ENCODE results near the gene TF.
"Not testable (repeated sequence)": the region's sequence is repeated elsewhere in the genome, so short reads cannot be mapped to it uniquely, and the experiment has no call there.

TF gene

DNA sequence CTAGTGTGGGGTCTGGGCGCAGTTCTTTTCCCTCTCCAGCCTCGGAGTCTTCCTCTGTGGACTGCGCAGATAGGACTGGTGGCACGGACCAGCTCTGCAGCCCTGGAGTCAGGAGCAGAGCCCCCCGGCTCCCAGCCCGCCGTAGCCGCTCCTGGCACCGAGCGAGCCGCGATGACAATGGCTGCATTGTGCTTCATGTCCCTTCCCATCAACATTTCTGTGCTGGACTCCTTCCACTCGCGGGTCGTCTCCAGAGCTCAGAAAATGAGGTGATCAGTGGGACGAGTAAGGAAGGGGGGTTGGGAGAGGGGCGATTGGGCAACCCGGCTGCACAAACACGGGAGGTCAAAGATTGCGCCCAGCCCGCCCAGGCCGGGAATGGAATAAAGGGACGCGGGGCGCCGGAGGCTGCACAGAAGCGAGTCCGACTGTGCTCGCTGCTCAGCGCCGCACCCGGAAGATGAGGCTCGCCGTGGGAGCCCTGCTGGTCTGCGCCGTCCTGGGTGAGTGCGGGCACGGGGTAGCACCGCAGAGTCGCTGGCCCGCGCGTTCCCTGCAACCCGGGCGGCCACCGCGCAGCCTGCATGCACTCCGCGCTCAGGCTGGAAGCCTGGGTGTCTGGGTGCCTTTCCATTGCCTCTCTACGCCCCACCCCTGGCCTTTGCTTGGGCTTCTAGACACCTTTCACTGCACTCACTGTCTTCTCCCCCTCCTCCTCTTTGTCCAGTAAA is at the start of gene TF:
TF (plus strand) TSS at position 413 of the 731 bp plus-strand sequence; CDS start at position 461, 48 bp downstream.
- no peak for DNase-seq (ENCODE audit: low read depth)

DNA sequence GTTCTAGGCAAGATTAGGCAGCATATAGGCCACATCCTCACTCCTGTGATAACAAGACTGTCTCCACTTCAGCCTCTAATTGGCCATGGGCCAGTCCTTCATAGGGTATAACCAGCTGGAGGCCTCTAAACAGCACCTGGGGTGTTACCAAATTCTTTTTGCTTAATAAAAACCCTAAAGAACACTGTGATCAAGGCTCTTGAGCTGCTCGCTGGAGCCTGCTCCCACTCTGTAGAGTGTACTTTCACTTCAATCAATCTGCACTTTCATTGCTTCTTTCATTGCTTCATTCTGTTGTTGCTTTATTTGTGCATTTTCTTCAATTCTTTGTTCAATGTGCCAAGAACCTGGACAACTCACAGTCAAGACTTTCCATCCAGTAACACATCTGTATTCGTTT is 48.2 kb upstream of the TF start:
- DNase-seq (ENCODE audit: low read depth) = no peak

DNA sequence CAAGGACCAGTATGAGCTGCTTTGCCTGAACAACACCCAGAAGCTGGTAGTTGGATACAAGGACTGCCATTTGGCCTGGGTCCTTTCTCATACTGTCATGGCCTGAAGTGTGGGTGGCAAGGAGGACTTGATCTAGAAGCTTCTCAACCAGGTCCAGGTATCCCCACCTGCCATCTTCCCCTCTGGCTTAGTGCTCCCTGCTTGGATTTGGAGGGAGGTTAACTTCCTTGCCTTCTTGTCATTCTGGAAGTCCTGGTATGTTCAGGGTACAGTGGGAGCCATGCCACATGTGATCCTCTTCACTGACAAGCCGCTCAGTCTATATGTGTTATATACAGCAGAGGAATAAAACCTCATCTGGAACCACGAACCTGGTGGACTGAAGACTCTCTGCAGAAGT is 46.7 kb upstream of the TF start:
- no peak for DNase-seq (ENCODE audit: low read depth)

DNA sequence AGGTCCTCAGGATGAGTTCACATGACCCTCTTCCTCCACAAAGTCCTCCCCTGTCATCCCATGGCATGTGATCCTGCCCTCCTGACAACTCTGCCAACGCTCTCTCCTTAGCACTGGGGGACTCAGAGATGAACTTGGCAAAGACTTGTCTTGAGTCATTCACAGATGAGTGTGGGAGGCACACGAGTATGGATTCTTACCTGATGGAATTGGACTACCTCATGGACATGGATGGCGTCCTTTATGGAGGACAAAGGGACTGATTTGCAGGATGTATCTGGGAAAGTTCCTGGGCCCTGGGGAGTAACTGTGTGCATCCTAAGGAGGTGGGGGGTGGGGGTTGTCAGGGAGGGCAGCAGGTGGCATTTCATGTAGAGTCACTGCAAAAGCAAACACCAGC is 46.3 kb upstream of the TF start:
- no peak for DNase-seq (ENCODE audit: low read depth)

DNA sequence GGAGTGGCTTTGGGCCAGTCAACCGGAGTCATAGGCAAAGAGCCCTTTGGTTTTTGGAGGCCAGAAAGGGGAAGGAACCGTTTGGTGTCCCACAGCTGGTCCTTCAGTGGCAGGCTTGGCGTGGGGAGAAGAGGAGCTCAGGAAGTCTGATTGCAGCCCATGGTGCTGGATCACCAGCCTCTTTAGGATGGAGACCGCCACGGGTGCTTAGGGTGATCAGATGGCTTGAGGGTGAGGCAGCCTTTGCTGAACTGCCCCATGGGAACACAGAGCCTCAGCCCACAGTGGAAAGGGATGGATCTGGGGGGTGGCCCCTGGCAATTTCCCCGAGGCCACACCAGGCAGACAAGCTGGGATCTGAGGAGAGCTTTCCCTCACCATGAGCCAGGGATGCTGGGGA is 45.8 kb upstream of the TF start:
- DNase-seq (ENCODE audit: low read depth) = no peak

DNA sequence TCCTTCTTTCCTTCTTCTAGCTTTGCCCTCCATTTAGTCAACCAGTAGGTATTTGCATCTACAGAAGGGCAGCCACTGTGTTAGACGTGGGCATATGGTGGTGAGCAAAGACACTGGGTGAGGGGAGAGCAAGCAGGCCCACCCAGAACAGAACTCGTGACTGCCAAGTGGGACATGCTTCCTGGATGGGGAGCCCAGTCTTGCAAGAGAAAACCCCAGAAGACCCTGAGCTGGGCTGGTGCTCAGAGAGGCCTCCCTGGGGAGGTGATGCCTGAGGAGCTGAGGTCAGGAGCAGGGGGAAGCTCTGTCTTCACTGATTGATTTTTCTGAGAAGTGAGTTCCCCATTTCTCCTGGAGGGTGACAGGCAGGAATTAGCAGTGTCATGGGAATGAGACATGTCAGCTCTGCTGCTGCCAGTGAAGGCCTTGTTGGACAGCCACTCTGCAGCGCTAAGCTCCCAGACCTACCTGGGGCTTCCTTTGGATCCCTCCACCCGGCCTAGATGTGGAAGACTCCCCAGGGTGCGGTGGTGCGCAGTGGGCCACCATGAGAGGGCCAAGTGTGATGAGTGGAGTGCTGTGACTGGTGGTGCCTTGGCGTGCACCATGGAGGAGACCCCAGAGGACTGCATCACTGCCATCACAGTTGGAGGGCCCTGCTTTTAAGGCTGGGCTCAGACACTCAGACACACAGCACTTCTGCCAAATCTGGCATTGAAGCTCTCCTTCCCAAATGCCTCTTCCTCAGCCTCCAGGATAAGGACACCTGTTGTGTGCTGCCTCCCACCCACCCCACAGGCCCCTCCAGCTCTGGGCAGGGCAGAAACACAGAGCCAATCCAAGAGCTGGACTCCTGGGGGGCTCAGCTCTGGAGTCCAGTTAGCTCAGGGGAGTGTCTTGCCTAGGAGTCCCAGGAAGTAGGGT is 44.5 kb upstream of the TF start:
- no peak for DNase-seq (ENCODE audit: low read depth)

DNA sequence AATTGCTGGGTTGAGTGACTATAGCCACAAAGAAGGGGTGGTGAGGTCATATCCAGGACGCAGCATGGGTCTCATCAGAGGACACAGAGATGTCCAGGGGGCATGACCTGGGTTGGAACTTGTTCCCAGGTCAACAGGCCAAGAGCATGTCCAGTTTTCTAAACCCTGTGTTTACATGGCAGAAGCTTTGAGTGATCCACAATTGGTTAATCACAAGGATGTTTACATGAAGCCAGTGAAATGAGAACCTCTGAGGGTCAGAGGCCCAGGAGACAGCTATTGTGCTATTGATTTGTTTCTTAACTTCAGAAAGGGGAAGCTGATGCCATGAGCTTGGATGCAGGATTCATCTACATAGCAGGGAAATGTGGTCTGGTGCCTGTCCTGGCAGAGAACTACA is 42.3 kb upstream of the TF start:
- no peak for DNase-seq (ENCODE audit: low read depth)

DNA sequence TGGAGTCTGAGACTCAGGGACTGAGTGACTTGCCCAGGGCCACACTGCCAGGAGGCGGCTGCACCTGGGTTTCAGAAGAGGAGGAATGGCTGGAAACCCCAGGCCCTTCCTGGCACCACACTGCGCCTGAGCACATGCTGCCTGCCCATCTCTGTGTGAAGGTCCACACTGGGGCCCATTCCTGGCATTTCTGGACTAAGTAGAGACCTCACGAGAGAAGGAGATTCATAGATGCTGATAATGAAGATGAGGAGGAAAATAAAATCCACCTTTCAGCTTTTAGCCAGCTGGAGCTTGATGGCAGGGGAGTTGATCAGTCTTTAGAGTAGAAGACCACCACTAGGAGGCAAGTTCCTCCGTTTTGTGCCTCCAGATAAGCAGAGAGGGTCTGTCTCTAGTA is 40.2 kb upstream of the TF start:
- no peak for DNase-seq (ENCODE audit: low read depth)

DNA sequence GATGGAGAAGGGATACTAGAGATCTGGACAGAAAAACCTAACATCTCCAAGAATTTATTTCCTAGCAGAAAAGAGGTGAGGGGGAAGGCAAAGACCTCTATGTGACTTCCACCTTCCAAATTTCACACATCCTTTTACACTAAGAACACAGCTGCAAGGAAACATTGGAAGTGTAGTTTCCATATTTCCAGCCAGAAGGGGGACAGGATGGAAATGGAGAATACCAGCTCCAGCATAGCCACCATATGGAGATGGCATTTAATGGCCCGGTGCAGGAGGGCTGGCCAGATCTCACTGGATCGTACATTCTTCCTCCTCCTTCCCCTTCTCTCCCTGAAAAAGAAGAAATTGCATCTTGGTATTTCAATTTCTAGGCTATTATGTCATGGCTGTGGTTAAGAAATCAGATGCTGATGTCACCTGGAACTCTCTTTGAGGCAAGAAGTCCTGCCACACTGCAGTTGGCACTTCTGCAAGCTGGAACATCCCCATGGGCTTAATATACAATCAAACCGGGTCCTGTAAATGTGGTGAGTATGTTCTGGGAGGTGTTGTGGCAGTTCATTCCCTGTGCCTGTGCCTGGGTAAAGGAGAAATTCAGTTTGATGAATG is 36.9 kb upstream of the TF start:
- DNase-seq (ENCODE audit: low read depth) = no peak

DNA sequence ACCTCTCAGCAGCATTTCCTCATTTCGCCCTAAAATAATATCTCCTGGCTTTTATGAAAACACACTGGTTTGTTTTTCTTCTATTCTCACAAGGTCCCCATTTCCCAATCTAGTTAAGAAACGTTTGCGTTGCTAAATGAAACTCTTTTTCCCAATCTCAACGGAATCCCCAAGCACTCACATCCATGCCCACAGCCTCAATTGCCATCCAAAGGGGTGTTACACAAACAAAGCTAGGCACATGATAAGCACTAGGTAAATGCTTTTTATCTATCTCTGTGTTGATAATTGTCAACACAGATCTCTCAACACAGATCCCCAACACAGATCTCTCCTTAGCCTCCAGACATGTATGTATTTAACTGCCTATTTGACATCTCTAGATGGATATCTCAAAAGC is 35.2 kb upstream of the TF start:
- no peak for DNase-seq (ENCODE audit: low read depth)

DNA sequence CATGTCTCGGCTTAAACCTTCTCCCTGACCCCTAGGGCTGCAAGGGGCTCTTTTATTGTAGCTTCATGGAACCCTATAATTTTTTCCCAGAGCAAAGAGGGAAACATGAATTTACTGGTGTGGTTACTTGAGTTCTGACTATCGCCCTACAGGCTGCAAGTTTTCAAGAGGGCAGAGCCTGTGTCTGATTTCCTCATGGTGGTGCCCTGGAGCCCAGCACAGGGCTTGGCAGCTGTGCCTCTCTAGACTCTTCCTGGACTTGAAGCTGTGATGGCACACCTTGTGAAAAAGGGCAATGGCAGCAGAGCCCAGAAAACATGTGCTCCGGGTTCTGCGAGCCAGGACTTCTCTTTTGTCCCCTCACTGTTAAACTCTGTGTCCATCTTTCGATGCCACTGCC is 34.2 kb upstream of the TF start:
- no peak for DNase-seq (ENCODE audit: low read depth)

DNA sequence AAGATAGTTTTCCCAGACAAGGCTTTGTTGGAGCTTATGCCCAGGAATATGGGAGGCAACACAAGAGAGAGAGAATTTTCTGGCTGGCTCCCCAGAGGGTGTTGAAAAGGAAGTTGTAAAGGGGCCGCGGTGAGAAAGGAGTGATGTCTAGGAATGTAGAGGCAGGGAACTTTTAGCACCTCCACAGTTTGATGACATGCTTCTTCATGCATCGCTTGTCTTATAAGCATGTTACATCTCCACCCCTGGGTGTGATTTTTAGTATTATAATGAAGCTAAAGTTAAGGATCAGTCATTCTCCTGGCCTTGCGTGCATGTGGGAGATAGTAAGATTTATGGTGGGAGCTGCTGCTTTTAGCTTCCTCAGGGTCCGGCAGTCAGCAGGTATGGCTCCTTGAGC is 32.8 kb upstream of the TF start:
- no peak for DNase-seq (ENCODE audit: low read depth)

DNA sequence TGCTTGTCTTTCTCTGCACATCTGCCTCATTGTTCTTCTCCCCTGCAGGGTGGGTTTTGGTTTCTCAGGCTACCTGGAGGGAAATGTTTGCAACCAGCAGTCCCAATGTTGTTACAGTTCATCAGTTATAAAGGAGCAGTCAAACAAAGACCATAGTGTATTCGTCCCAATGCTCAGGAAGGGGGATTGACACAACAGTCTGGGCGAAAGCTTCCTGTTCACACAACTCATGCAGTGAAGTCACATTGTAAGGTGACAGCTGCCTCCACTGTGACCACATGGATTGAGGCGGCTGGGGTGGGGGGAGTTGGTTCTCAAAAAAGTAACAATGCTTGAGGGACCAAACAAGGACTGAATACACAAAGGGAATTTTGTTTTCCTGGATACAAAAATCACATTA is 28.8 kb upstream of the TF start:
- DNase-seq (ENCODE audit: low read depth) = no peak

DNA sequence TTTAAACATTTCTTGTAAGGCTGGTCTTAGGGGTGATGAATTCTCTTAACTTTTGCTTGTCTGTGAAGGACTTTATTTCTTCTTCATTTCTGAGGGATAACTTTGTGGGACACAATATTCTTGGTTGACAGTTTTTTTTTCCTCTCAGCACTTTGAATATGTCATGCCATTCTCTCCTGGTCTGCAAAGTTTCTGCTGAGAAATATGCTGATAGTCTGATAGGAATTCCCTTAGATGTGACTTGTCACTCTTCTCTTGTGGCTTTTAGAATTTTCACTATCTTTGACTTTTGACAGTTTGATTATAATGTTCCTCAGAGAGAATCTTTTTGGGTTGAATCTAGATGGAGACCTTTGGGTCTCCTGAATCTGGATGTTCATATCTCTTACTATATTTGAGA is 23.3 kb upstream of the TF start:
- no peak for DNase-seq (ENCODE audit: low read depth)

DNA sequence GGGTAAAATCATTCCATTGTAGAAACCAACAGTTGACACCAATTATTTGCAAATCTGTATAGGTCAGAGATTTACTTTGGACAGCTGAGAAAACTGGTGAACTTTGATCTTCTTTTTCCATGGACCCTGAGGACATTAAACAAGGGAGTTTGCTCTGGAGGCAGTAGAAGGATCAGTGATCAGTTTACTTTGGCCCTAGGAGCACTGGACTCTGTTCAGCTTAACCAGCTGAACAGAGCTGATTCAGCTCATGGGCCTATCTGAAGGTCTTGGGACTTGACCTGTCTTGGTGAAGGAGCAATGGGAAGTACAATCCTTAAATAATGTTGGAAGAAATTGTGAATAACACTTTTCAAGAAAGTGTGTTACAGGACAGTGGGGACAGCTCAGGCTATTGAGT is 15.2 kb upstream of the TF start:
- DNase-seq (ENCODE audit: low read depth) = no peak

DNA sequence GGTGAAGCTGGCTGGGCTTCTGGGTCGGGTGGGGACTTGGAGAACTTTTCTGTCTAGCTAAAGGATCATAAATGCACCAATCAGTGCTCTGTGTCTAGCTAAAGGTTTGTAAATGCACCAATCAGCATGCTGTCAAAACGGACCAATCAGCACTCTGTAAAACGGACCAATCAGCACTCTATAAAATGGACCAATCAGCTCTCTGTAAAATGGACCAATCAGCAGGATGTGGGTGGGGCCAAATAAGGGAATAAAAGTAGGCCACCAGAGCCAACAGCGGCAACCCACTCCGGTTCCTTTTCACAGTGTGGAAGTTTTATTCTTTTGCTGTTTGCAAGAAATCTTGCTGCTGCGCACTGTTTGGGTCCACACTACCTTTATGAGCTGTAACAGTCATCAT is 14.0 kb upstream of the TF start:
- DNase-seq (ENCODE audit: low read depth) = not testable (repeated sequence)

DNA sequence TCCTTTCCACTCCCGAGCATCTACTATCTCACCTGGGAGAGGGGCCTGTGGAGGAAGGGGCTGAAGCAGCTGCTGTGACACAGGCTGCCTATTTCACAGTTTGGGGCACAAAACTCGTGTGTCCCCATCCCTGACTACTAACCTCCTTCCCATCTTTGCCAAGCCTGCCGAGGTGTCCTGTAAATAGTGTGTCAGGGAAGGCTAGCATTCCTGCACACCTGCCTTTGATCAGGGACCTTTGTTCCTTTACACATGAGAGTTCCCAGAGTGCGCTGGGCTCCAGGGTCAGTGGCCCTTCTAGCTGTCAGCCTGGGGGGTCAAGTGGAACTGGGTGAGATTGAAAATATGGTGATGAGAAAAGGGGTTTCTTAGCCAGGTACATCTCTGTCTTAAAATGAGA is 13.0 kb upstream of the TF start:
- DNase-seq (ENCODE audit: low read depth) = no peak

DNA sequence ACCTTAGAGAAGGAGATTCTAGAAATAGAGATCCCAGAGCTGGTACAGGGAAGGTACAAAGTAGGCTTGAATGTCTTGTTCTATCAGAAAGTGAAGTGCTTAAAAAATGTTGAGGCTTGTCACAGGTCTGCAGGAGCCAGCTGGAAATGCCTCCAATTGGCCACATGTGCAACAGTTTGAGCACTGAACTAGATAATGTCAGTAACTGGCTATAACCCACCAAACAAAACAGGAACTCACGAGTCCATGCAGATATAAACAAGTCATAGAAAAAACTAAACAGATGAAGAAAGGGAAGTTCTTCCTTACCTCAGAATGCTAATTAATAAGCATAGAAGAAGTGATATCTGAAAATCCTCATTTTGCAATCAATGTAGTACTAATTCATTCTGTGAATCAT is 11.9 kb upstream of the TF start:
- DNase-seq (ENCODE audit: low read depth) = no peak

DNA sequence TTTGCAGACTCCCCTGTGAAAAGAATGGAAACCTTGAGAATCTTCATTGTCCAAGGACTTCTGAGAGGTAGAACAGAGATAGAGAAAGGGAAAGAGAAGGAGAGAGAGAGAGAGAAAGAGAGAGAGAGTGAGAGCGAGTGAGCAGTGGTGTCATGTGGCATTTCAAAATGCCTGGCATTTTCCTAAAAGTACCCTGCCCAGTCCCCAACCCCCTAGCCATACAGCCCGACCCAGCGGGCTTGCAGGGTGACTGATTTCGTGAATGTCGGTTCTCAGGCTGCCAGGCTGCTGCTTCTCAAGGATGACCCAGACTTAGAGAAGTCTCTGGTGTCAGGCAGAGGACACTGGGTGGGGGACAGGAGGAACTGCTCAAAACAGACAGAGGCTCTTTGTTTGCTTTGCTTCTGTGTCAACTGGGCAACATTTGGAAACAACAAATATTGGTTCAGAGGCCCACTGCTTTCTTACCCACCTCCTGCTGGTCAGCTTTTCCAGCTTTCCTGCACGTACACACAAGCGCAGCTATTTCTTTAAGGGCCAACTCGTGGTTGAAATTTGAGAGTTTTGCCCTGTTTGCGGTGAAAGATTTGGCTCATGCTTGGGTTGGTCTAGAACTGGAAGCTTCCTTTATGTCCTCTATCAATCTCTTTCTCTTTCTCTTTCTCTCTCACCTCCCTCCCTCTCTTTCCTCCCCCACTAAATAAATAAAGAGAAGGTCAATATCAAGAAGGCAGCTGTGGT is 3.7 kb upstream of the TF start:
- DNase-seq (ENCODE audit: low read depth) = no peak

DNA sequence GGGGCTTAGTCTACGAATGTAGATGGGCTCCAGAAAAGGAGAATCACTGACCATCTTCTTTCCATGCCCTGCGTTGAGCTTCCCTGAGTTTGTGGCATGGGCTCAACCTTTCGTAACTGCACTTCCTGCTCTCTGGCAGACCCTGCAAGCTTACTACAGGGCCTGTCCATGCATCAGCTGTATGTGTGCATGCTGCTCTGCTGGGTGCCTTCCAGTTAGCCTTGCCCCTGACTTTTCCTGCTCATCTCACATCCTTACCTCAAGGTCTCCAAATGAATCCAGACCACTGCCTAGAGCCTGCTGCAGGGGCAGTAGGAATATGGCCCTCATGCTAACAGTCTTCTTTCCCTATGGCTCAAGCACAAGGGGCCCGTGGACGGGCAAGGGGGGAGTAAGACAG is 2.0 kb upstream of the TF start:
- no peak for DNase-seq (ENCODE audit: low read depth)

DNA sequence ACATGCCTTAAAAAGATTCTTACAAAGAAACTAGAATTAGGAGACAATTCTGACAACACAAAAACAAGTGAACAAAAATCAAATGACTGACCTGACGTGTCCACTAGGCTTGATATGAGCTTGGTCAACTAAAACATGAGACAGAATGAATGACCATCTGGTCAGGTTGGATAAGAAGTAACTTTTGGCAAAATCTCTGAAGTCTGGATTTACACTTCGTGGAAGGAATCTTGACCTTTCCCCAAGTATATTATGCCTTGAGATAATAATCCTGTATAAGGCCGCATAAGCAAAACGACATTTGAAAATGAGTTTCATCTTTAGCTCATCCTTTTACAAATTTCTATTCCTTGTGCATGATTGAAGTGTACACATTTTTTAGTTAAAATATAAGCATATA is 1.1 kb upstream of the TF start:
- no peak for DNase-seq (ENCODE audit: low read depth)

DNA sequence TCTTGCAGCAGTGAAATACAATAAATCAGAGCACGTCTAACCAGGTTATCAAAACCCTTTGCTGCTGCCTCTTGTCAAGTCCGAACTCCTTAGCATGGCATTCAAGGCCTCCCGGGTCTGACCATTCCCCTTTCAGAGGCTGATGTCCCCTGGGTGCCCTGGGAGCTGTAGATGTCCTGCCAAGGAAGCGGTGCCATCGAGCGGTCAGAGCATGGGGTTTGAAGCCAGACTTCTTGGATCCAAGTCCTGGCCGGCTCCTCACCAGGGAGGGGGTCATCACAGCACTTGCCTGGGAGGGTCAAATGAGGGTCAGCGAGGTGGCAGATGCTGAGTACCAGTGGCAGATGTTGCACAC is 496 bp downstream of the TF start:
- DNase-seq (ENCODE audit: low read depth) = no peak

DNA sequence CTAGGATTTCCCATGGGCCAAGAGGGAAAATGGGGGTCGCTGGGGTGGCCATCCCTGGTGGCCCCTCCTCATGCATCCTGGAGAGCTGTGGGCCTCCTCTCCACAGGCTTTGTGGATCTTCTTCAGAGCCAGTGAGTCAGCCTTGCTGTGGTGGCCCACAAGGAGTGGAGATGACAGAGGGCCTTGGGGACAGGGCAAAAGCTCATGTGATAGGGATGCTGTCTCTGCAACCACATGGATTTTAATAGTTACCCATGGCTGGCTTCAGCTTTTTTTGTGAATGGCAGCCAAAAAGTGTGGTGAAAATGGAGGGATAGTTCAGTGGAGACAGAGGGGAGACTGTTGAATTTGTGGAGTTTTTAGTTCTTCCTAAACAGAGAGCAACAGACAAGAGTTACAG is 1.2 kb downstream of the TF start:
- no peak for DNase-seq (ENCODE audit: low read depth)

Measured in ELR (cell line).